LHCN-M2 (cell line): Measurements from ENCODE around the gene STARD9. TPM values are rescaled to one million over a fixed set of nuclear protein-coding genes. Genes with fewer than 3 reads are reported as not detected.
"Not testable (repeated sequence)": the region's sequence is repeated elsewhere in the genome, so short reads cannot be mapped to it uniquely, and the experiment has no call there.

Source experiments
- DNase-seq: peaks from one replicate; pipeline ENCODE4 v3.0.0-alpha.2; 2012; ENCODE audit warnings: low read depth
- total RNA-seq: library from RNA; depleted of rRNA; stranded (reverse); fragments of >200 nt; gene quantifications from 2 replicates; pipeline ENCODE4 v1.2.3, GENCODE V29; 2014

STARD9 gene
- total RNA-seq, 1 experiment from 2014 or later, result 4.8 TPM

GRCh38 chr15:42590619-42591237 is 15.3 kb downstream of the STARD9 start:
- no peak for DNase-seq

GRCh38 chr15:42591238-42591934 is 16.0 kb downstream of the STARD9 start:
- DNase-seq, result peak; percentile 67

DNA sequence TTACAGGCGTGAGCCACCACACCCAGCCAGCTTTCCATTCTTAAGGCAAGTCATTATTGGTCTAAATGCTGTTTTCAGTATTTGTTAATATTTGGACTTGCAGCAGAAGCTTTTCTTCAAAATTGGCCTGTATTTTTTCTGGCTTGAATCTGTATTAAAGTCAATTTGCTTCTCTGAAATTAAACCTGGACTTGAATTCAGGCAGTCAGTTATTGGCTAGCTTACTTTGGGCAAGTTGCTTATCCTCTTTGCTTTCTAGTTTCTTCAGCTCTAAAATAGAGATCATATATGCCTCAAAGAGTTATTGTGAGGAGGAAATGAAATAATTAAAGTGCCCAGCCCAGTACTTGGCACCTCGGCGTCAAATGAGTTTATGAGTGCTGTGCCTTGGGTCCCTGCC is 17.3 kb downstream of the STARD9 start:
- no peak for DNase-seq

- DNase-seq, result no peak
Measured at GRCh38 chr15:42593143-42593542, 17.7 kb downstream of the STARD9 start.

GRCh38 chr15:42594095-42594494 is 18.7 kb downstream of the STARD9 start:
- DNase-seq, result no peak

DNA sequence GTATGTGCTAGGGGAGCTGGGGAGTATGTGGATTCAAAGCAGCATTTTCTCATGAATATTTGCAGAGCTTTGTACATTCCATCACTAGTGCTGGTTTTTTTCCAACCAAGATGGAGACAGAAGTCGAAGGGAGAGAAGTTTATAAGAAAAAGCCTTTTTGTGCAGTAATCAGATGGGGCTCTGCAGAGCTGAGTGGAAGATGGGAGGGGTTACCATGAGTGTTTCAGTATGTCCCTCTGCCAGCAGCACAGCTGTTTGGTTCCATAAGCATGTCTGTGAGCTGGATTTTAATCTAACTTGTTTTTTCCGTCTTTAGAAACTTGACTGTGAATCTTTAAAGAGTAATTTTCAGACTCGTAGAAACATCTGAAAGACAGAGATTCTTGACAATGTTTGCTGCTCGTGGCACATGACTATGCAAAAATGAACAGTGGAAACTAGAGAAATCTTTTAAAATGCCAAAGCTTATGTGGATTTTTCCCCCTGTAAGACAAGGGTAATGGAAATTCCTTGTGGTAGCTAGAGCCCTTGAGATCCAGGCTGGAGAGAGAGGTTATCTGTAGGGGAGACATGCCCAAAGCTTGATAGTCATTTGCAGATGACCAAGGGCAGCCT is 20.3 kb downstream of the STARD9 start:
- DNase-seq, result peak; percentile 58

DNA sequence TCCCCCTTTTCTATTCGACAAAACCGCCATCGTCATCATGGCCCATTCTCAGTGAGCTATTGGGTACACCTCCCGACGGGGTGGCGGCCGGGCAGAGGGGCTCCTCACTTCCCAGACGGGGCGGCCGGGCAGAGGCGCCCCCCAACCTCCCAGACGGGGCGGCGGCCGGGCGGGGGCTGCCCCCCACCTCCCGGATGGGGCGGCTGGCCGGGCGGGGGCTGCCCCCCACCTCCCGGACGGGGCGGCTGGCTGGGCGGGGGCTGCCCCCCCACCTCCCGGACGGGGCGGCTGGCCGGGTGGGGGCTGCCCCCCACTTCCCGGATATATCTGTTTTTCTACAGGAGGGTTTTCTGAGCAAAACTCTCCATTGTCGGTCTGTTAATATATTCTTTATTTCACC is 25.9 kb downstream of the STARD9 start:
- DNase-seq, result not testable (repeated sequence)

DNA sequence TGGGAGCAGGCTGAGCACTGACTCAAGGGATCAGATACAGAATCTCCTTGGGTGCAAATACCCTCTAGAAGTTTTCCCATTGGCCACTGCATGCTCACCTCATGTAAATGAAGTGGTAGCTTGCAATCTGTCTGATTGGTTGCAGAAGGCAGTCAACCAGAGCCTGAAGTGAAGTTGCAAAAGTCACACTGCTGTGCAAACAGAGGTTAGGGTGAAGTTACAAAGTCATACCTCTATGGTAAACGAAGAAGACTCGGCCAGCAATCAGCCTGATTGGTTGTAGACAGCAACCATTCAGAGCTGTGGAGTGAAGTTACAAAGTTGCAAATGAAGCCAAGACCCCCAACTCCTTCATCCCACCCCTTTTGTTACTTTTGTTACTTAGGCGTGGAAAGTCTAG is 27.1 kb downstream of the STARD9 start:
- no peak for DNase-seq

GRCh38 chr15:42603978-42604377 is 28.6 kb downstream of the STARD9 start:
- no peak for DNase-seq

DNA sequence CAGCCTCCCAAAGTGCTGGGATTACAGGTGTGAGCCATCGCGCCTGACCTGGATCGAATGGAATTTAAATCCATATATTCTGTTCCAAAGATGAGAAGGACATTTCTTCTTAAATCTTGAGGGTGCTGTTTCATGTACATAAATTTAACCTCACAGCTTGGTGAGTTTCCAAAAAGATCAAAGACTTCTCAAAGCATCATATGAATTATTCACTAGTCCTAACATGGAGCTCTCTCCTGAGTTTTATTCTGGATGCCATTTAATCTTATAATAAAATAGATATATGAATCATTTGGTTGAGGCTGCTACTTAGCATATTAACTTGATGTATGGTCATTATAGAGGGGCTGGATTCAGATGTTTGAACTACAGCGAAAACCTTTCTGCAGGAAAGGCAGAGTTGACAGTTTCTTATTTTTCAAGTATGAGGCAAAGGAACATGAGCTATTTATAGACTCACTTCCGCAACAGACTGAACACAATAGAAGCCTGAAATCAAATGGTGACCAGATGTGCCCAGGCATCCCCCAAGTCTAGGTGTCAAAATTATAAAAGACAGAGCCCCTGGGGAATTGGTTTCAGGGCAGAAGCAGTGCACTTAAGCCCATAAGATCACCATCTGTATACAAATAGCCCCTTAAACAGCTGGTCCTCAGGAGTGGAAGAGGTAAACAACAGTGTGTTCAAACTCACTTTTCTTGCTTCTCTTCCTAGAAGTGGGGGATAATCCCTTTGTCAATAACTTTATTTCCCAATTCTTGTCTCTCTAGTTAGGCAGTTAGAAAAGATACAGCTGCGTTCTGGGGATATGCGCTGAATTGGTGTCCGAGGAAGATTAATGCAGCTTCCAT is 29.7 kb downstream of the STARD9 start:
- peak; percentile 29 for DNase-seq

- no peak for DNase-seq
Measured at GRCh38 chr15:42605796-42606195, 30.4 kb downstream of the STARD9 start.

DNA sequence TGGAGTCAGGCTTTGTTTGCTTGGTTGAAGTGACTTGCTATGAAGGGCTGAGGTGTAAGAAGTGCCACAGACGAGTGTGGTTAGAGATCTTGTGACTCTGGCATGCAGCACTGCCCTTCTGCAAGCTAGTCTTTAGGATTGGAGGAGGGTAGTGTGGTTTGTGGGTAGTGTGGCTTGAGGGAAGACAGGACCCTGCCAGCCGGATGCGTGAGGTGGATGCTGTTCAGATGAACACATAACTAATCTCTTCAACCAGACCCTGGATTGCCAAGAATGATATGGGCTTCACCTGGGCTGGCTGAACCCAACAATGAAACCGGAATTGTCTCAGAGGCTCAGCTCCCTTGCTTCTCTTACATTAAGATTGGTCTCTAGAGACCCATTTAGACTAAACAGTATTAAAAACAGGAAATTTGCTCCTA is 32.7 kb downstream of the STARD9 start:
- peak; percentile 69 for DNase-seq

- no peak for DNase-seq
Measured at GRCh38 chr15:42608752-42609488, 33.5 kb downstream of the STARD9 start.

DNA sequence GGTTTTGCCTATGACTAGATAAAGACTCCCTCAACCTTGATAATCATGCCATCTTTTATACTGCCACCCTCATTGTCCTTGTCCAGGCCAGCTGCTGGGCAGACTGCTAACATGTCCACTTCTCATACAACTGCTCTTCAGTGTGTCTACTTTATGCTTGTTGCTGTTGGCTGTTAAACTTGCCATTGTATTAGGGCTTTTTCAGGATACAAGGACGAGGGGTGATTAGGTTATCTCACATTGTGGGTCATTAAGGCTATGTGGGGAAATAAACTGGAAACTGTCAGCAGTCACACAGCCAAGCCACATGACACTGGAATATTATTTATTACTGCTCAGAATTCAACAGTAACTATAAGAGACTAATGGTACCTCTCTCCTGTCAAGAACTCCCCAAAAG is 36.1 kb downstream of the STARD9 start:
- DNase-seq, result no peak

DNA sequence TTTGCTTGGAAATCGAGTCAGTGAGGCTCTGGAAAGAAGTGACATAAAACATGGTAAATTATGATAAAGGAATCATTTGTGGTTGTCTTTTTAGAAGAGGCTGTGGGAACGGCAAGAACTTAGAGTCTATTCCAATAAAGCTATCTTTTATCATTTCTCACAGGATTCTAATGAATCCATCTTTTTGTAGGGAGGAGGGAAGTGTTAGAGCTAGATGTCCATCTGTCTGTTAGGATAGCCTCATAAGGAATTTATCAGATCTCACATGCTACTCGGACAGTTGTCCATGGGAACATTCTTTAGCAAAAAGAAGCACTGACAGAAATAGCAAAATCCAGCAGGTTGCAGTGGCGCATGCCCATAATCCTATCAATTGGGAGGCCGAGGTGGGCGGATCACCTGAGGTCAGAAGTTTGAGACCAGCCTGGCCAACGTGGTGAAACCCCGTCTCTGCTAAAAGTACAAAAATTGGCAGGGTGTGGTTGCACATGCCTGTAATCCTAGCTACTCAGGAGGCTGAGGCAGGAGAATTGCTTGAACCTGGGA is 37.0 kb downstream of the STARD9 start:
- DNase-seq, result no peak

DNA sequence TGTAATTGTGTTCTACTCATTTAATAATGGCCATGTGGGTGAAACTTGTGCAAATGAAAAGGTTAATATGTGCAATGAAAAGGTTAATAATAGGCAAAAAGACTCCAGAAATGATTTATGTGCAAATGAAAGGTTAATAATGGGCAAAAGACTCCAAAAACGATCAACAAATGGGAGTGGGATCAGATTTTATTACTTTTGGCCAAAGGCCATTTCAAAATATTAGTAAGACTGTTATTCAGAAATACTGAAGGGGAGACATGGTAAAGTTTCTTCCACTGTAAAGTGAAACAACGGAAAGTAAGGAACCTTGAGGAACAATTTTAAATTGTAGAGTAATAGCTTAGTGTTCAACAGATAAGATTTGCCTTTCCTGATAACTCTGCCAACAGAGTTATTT is 40.7 kb downstream of the STARD9 start:
- DNase-seq, result no peak

DNA sequence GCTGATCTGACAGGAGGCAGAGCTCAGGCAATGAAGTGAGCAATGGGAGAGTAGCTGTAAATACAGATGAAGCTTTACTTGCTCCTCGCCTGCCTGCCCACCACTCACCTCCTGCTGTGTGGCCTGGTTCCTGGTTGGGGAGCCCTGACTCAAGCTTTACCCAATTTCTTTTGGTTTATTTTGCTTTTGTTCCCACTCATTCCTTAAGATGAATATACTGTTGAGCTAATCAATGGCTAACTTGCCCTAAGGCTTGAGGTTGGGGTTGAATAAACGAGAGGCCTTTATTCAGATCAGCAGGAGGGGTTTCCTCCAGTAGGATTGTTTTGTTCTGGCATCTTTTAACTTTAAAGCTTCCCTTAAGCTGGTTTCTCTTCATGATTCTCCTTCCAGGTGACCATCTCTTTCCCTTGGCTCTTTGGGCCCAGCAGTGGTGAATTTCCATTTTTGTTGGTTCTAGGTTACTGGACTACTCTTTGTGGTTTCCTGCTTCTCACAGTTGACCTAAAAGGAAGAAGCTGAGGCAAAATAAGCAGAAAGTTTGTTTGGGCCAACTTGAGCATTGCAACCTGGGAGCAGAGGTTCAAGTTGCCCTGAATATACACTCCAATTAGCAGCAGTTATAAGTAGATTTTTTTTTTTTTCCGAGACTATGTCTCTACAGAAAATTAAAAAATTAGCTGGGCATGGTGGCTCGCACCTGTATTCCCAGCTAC is 44.4 kb downstream of the STARD9 start:
- DNase-seq, result no peak

DNA sequence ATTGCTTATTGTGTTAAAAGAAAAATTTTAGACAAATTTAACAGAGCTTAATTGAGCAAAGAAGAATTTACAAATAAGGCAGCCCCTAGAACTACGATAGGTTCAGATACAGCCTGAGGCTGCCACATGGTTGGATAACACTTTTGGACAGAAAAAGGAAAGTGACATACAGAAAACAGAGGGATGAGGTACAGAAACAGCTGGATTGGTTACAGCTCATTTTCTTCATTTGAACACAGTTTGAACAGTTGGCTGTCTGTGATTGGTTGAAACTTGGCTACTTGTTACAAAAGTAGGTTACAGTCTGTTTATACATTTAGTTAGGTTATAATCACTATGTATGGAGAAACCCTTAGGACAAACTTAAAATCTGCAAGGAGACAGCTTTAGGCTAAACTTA is 46.0 kb downstream of the STARD9 start:
- DNase-seq, result peak; percentile 73

GRCh38 chr15:42621996-42622925 is 46.9 kb downstream of the STARD9 start:
- DNase-seq, result no peak
